K562 treated with DMSO at 1 percent for 4 hours (cell line): ENCODE results near the gene MILR1. TPM values are rescaled to one million over a fixed set of nuclear protein-coding genes. Genes with fewer than 3 reads are reported as not detected.

Experiments used
- total RNA-seq: library from RNA; unstranded; fragments of 300-600 nt; gene quantifications from 2 replicates; pipeline ENCODE4 v1.2.3, GENCODE V29; 2022; ENCODE audit not compliant: insufficient read depth

The MILR1 gene, protein sequence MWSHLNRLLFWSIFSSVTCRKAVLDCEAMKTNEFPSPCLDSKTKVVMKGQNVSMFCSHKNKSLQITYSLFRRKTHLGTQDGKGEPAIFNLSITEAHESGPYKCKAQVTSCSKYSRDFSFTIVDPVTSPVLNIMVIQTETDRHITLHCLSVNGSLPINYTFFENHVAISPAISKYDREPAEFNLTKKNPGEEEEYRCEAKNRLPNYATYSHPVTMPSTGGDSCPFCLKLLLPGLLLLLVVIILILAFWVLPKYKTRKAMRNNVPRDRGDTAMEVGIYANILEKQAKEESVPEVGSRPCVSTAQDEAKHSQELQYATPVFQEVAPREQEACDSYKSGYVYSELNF
- total RNA-seq = 17.6 and 19.1 TPM in 2 replicates

DNA sequence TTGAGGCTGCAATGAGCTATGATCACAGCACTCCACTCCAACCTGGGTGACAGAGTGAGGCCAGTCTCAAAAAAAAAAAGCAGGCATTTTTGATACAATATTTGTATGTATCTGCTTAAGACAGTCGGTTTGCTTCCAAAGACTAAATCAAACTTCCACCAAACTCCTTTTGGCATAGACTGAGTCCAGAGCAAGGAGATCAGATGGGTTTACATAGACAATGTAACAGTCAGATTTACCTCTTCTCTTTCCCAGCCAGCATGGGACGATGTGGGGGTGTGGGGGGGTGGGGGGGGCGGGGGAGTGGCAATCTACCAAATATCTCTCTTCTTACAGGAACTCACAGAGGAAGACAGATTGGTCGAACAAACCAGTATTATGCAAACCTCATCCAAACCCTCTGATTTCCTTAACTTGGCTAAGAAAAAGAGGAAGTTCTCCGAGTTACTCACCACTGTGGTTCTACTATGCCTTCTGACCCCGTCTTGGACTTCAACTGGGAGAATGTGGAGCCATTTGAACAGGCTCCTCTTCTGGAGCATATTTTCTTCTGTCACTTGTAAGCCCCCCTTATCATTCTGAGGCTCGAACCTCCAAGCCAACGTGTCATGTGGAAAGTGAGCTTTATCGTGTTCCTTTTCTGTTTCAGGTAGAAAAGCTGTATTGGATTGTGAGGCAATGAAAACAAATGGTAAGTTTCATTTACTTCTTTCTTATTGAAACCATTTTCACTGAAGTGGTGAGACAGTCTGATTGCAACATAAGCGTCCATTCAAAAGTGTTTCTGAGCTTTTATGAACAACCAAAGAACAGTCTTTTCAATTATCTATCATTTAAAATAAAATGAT is at the start of gene MILR1:
Gene MILR1, plus strand, starts transcription at position 451 of the 848 bp plus-strand sequence. Its CDS starts 54 bp downstream, at position 505.

GRCh38 chr17:64496786-64497564 is 48.1 kb downstream of the MILR1 start, which contains the start of gene POLG2:
Gene POLG2, minus strand, starts transcription at chr17:64497054. Its CDS starts 86 bp downstream, at chr17:64496968.

GRCh38 chr17:64506201-64506575 is 57.3 kb downstream of the MILR1 start, which contains the start of gene DDX5:
Gene DDX5, minus strand, starts transcription at chr17:64506289. Its CDS starts 170 bp downstream, at chr17:64506119.

DNA sequence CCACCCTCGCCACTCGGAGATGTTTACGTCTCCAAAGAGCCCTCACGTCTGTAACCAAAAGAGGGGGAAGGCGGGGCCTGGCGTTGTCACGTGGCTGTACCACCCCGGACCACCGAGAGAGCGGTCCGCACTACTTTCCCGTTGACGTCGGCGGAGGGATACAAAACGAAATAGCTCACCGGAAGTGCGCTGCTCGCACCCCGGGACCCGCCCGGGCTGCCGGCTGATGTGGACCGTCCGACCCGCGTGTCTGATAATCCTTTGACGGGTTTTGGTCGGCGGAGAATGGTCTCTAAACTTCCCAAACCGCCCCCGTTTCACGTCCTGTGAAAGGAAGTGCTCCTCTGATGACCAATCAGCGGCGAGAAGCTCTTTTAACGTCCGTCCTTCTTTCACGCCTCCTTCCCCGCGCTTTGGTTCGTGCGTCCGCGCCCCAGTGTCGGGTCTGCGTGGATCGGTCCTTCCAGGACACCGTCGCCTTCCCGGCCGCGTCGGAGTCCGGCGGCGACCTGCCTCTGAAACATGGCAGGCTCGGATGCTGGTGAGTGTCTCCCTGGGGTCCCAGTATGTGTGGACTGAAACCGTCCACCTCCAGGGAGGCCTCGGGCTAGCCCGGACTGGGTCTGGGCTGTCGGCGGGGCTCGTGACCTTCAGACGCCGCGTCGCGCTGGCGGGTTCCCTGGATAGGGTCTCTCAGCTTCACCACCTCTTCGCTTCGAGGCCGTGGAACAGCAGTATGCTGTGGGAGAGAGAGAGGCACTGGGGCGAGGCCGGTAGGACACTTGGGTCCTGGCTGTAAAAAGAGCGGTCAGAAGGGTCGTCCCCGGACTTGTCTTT is 57.9 kb downstream of the MILR1 start, which contains the start of gene CEP95:
Gene CEP95, plus strand, starts transcription at position 402 of the 837 bp plus-strand sequence. Its CDS starts 121 bp downstream, at position 523.

Other genes starting within 250 kb of the MILR1 start
- 11.0 and 13.3 TPM in 2 replicates for gene TEX2, start 185.9 kb upstream of the MILR1 start, total RNA-seq
- gene PECAM1, start 58.3 kb upstream of the MILR1 start, total RNA-seq = 2.6 and 2.9 TPM in 2 replicates
- 9.7 and 13.1 TPM in 2 replicates for gene POLG2, start 47.9 kb downstream of the MILR1 start, total RNA-seq
- 246 and 277 TPM in 2 replicates for gene DDX5, start 57.2 kb downstream of the MILR1 start, total RNA-seq
- gene CEP95, start 57.9 kb downstream of the MILR1 start, total RNA-seq = 18.0 and 18.9 TPM in 2 replicates
- gene SMURF2, start 213.2 kb downstream of the MILR1 start, total RNA-seq = 8.0 and 10.1 TPM in 2 replicates